Sigmoid colon (tissue), 4 donors: ENCODE measurements around the gene RAB31.

Experiments used
- EP300 ChIP-seq, 4 donors: sonication (generic); formaldehyde crosslinking; IDR thresholded peaks; one replicate each; pipeline ENCODE4 v1.6.1; 2017; ENCODE audit warnings: antibody characterized with exemption in 4 of 4
- POLR2A ChIP-seq, 2 donors: fragments of 450-650 bp; IDR thresholded peaks; one replicate each; pipeline ENCODE4 v1.6.1; 2016; ENCODE audit warnings: antibody characterized with exemption in 2 of 2, mild to moderate bottlenecking in 2 of 2, moderate library complexity in 2 of 2
- POLR2AphosphoS5 ChIP-seq, 4 donors: sonication (generic); formaldehyde crosslinking; IDR thresholded peaks; one replicate each; pipeline ENCODE4 v1.6.1; 2017; ENCODE audit warnings: antibody characterized with exemption in 4 of 4
- TF ChIP-seq, protein P1 (sequence below), 4 experiments: fragments of 450-650 bp in 3 of 4; fragments of 200-600 bp in 1 of 4; IDR thresholded peaks; one replicate each; pipeline ENCODE4 v1.5.1; 2016 to 2019; ENCODE audit warnings: antibody characterized with exemption in 4 of 4, mild to moderate bottlenecking in 3 of 4, moderate library complexity in 2 of 4

DNA sequence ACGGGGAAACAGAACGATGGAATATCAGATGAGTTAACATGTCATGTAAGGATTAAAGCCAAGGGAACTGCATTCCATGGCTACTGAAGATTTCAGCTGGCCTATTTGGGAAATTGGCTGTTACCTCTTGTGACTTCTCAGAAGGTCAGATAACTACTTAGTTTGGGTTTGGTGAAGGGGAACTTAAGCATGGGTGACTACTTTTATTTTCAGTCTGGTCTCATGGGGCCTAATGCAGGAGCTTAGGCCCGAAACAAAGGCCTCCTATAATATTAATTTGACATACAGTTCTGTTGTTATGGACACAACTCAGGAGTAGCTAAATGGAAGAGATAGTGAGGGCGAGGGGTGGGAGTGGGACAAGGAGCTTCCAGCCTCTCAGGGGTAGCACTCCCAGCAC, 133.7 kb downstream of the RAB31 start:
- TF ChIP-seq POLR2AphosphoS5 (IDR thresholded peaks at IDR 0.05) (no peak), POLR2A (IDR thresholded peaks at IDR 0.05) (no peak), EP300 (IDR thresholded peaks at IDR 0.05) (no peak)
- TF ChIP-seq, protein P1, sequence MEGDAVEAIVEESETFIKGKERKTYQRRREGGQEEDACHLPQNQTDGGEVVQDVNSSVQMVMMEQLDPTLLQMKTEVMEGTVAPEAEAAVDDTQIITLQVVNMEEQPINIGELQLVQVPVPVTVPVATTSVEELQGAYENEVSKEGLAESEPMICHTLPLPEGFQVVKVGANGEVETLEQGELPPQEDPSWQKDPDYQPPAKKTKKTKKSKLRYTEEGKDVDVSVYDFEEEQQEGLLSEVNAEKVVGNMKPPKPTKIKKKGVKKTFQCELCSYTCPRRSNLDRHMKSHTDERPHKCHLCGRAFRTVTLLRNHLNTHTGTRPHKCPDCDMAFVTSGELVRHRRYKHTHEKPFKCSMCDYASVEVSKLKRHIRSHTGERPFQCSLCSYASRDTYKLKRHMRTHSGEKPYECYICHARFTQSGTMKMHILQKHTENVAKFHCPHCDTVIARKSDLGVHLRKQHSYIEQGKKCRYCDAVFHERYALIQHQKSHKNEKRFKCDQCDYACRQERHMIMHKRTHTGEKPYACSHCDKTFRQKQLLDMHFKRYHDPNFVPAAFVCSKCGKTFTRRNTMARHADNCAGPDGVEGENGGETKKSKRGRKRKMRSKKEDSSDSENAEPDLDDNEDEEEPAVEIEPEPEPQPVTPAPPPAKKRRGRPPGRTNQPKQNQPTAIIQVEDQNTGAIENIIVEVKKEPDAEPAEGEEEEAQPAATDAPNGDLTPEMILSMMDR (IDR thresholded peaks at IDR 0.05): no peak
